Lower leg skin (tissue), 3 donors: ENCODE data around the gene DNAH11.

Experiments
- POLR2A ChIP-seq, 2 donors: fragments of 450-650 bp; IDR thresholded peaks; one replicate each; pipeline ENCODE4 v1.6.1; 2016 to 2017; ENCODE audit warnings: antibody characterized with exemption in 2 of 2, mild to moderate bottlenecking in 1 of 2, moderate library complexity in 1 of 2
- TF ChIP-seq, protein P1 (sequence below), 3 donors: fragments of 450-650 bp; IDR thresholded peaks; one replicate each; pipeline ENCODE4 v1.5.1; 2016; ENCODE audit warnings: antibody characterized with exemption in 3 of 3, mild to moderate bottlenecking in 3 of 3, moderate library complexity in 2 of 3

DNA sequence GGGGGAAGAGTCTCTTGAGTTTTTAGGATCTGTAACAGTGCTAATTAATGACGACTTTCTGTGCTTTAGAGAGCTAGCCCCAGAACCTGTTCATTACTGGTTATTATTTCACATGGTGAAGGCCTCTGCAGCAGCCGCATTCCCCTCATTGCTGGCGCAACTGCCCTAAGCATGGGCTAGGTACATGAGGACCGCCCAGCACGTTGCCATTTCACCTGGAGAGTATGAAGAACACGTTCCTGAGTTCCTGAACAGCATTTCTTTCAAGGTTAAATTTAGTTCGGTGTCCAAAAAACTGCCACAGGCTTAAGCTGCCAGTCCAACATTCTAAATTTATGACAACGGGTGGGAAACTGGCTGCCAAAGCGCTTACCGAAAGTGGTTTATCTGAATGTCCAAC is 177.0 kb downstream of the DNAH11 start:
- no peak for TF ChIP-seq POLR2A (IDR thresholded peaks at IDR 0.05)
- TF ChIP-seq, protein P1, sequence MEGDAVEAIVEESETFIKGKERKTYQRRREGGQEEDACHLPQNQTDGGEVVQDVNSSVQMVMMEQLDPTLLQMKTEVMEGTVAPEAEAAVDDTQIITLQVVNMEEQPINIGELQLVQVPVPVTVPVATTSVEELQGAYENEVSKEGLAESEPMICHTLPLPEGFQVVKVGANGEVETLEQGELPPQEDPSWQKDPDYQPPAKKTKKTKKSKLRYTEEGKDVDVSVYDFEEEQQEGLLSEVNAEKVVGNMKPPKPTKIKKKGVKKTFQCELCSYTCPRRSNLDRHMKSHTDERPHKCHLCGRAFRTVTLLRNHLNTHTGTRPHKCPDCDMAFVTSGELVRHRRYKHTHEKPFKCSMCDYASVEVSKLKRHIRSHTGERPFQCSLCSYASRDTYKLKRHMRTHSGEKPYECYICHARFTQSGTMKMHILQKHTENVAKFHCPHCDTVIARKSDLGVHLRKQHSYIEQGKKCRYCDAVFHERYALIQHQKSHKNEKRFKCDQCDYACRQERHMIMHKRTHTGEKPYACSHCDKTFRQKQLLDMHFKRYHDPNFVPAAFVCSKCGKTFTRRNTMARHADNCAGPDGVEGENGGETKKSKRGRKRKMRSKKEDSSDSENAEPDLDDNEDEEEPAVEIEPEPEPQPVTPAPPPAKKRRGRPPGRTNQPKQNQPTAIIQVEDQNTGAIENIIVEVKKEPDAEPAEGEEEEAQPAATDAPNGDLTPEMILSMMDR (IDR thresholded peaks at IDR 0.05), result no peak
